Umbilical cord (tissue), 2 donors: ENCODE data around the gene DDX52. TPM values are rescaled to one million over a fixed set of nuclear protein-coding genes. Genes with fewer than 3 reads are reported as not detected.

Experiments
- DNase-seq: peaks from one replicate; pipeline ENCODE4 v3.0.0-alpha.2; 2015; ENCODE audit warnings: low spot score
- total RNA-seq: library from RNA; depleted of rRNA; stranded (reverse); fragments of >200 nt; gene quantifications from one replicate; pipeline ENCODE4 v1.2.3, GENCODE V29; 2014; ENCODE audit warnings: low replicate concordance; ENCODE audit not compliant: insufficient read depth

Gene DDX52
- total RNA-seq, 1 donor from 2014 or later = 26.0 TPM

- no peak for DNase-seq
These were observed 58.2 kb downstream of the DDX52 start for GRCh38 chr17:37585066-37585465.

- DNase-seq = no peak
These were observed 67.0 kb downstream of the DDX52 start for GRCh38 chr17:37576281-37576680.

GRCh38 chr17:37574427-37574826 lies 68.8 kb downstream of the DDX52 start:
- DNase-seq = no peak

- no peak for DNase-seq
These were observed 71.6 kb downstream of the DDX52 start for GRCh38 chr17:37571674-37572073.

- DNase-seq = peak; percentile 18
These were observed 72.6 kb downstream of the DDX52 start for GRCh38 chr17:37570527-37571093.

- DNase-seq = no peak
These were observed 74.7 kb downstream of the DDX52 start for GRCh38 chr17:37568350-37569053.

- DNase-seq = no peak
These were observed 75.7 kb downstream of the DDX52 start for GRCh38 chr17:37567538-37567937.

- no peak for DNase-seq
These were observed 76.1 kb downstream of the DDX52 start for GRCh38 chr17:37567137-37567536.

GRCh38 chr17:37564252-37564651 lies 79.0 kb downstream of the DDX52 start:
- no peak for DNase-seq

GRCh38 chr17:37562016-37562745 lies 81.1 kb downstream of the DDX52 start:
- no peak for DNase-seq

Other genes with a start within 250 kb of the DDX52 start
- gene ACACA, start 236.6 kb downstream of the DDX52 start, total RNA-seq = 16.1 TPM
- gene TADA2A, start 236.6 kb downstream of the DDX52 start, total RNA-seq = 53.9 TPM
- 33.5 TPM for gene DUSP14, start 153.6 kb downstream of the DDX52 start, total RNA-seq
- gene SYNRG, start 34.0 kb downstream of the DDX52 start, total RNA-seq = 14.4 TPM
- gene HNF1B, start 101.6 kb upstream of the DDX52 start, total RNA-seq = 0.72 TPM